ENCODE measurements around the gene NME7.

Gene NME7

DNA sequence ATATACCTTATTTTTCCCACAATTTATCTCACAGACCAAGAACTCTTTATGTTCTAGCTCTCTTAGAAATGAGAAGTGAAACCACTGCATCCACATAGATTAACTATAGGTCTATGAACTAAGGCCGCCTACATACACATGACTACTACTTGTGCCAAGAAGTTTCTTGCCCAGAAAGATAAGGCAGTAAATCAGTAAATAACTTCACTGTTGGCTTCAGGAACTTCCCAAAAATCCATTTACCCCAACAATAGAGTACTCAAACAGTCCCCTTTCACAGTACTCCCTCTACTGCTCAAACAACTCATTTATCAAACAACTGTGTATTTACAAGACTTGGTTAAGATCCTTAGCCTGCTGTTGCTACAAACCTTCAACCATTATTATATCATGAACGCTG lies 96.5 kb downstream of the NME7 start:
- TF ChIP-seq, protein P1, sequence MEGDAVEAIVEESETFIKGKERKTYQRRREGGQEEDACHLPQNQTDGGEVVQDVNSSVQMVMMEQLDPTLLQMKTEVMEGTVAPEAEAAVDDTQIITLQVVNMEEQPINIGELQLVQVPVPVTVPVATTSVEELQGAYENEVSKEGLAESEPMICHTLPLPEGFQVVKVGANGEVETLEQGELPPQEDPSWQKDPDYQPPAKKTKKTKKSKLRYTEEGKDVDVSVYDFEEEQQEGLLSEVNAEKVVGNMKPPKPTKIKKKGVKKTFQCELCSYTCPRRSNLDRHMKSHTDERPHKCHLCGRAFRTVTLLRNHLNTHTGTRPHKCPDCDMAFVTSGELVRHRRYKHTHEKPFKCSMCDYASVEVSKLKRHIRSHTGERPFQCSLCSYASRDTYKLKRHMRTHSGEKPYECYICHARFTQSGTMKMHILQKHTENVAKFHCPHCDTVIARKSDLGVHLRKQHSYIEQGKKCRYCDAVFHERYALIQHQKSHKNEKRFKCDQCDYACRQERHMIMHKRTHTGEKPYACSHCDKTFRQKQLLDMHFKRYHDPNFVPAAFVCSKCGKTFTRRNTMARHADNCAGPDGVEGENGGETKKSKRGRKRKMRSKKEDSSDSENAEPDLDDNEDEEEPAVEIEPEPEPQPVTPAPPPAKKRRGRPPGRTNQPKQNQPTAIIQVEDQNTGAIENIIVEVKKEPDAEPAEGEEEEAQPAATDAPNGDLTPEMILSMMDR (conservative IDR thresholded peaks at IDR 0.05; ENCODE audit: low read length): no peak
- no peak for DNase-seq (ENCODE audit: low read depth)
- no peak overlapping the region for H3K4me3 ChIP-seq (ENCODE audit: low read length)

DNA sequence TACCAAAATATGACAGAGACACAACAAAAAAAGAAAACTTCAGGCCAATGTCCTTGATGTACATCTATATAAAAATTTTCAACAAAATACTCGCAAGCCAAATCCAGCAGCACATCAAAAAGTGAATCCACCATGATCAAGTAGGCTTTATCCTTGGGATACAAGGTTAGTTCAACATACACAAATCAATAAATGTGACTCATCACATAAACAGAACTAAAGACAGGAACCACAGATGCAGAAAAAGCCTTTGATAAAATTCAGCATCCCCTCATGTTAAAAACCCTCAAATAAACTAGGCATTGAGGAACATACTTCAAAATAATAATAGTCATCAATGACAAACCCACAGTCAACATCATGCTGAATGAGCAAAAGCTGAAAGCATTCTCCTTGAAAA lies 101.5 kb downstream of the NME7 start:
- TF ChIP-seq, protein P1 (conservative IDR thresholded peaks at IDR 0.05; ENCODE audit: low read length): no peak
- no peak for DNase-seq (ENCODE audit: low read depth)

DNA sequence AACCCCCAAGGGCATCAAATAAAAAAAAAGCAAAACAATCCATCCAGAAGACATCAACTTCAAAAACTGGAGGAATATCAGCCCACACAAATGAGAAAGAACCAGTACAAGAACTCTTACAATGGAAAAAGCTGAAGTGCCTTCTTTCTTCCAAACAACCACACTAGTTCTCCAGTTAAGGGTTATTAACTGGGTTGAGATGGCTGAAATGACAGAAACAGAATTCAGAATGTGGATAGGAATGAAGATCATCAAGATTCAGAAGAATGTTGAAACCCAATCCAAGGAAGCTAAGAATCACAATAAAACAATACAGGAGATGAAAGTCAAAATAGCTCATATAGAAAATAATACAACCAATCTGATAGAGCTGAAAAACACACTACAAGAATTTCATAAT lies 104.5 kb downstream of the NME7 start:
- no peak overlapping the region for H3K4me3 ChIP-seq (ENCODE audit: low read length)
- no peak for DNase-seq (ENCODE audit: low read depth)
- TF ChIP-seq, protein P1 (conservative IDR thresholded peaks at IDR 0.05; ENCODE audit: low read length): no peak

More for the DNA sequence above, 101.5 kb downstream of the NME7 start:
- H3K4me3 ChIP-seq (ENCODE audit: low read length): no peak overlapping the region

DNA sequence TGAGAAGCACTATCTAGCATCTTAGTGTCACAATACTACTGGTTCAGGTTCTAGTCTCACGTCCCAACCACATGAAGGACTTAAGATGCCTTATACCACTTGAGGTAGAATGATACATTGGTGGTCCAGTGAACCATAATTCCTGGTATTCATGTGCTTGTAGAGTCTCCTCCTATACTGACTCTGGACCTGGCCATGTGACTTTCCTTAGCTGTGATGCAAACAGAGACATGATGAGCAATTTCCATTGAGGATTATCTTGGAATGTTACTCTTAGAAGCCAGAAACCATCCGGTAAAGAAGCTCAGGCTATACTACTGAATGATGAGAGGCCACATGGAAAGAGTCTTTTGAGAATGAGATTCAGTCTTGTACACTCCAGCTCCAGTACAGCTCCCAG lies 105.7 kb downstream of the NME7 start:
- TF ChIP-seq, protein P1 (conservative IDR thresholded peaks at IDR 0.05; ENCODE audit: low read length): no peak
- no peak for DNase-seq (ENCODE audit: low read depth)
- no peak overlapping the region for H3K4me3 ChIP-seq (ENCODE audit: low read length)

DNA sequence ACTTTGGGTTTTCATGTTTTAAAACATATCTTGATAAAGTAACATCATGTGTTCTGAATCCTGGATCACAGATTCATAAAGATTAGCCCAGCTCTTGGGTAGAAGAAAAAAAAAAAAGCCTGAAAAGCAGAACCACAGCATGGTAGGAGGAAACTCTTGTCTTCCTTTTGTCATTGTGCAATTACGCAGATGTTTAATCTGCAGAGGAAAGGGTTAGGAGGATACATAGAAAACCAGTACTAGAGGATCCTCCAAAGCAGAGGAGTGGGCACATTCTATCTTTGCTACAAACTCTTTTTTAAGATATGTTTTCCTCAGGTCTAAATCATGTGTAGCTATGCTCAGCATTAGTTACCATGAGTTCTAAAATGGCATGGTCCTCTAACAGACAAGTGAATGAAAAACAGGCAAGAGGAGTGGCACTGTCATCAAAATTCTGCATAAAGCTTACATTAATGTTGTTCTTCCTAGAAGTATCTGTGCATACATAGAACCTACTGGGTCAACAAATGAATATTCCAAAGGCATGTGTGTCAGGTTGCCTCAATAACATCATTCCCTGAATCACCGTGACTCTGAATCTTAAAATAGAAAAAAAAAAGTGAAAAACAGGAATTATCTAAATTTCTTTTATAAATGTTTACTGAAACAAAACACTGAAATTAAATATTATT lies 107.0 kb downstream of the NME7 start:
- TF ChIP-seq, protein P1 (conservative IDR thresholded peaks at IDR 0.05; ENCODE audit: low read length): no peak
- DNase-seq (ENCODE audit: low read depth): no peak
- no peak overlapping the region for H3K4me3 ChIP-seq (ENCODE audit: low read length)

DNA sequence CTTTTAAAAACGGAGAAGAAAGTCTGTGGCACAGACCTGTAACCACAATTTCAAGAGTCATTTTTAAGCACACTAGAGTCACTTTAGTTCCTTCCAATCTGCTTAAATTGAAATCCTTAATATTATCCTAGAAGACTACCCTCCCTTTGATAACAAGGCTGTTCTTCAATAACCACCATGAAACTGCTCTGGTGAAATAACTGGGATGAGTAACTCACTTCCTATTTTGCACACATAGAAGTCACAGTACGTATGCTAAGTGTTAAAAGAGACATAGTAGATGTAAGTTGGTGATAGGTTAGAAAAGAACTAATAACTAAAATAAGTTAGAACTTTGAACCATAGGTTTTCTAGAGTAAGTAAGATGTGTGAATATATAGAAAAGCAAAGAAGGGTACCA lies 107.8 kb downstream of the NME7 start:
- TF ChIP-seq, protein P1 (conservative IDR thresholded peaks at IDR 0.05; ENCODE audit: low read length): no peak
- no peak for DNase-seq (ENCODE audit: low read depth)
- H3K4me3 ChIP-seq (ENCODE audit: low read length): no peak overlapping the region

- DNase-seq (ENCODE audit: low read depth): no peak
- TF ChIP-seq, protein P1 (conservative IDR thresholded peaks at IDR 0.05; ENCODE audit: low read length): no peak
Measured at GRCh38 chr1:169250795-169251194, 116.8 kb downstream of the NME7 start.

More at GRCh38 chr1:169250795-169251194, 116.8 kb downstream of the NME7 start:
- H3K4me3 ChIP-seq (ENCODE audit: low read length): no peak overlapping the region
